IMR-90 (cell line): ENCODE results near the gene STKLD1. TPM values are rescaled to one million over a fixed set of nuclear protein-coding genes. Genes with fewer than 3 reads are reported as not detected.

ENCODE experiments used
- ATAC-seq: fragments of 200-7000 bp; cut with Tn5 transposase; 2 replicates; pipeline ENCODE4 v1.9.1; 2020; ENCODE audit warnings: low read depth, mild to moderate bottlenecking, moderate library complexity
- BruUV-seq: library from RNA; stranded (reverse); fragments of 400-500 nt; replicated peaks from 2 replicates; lab custom pipeline; 2021; lab: Mats Ljungman, UMichigan
- CTCF ChIA-PET: fragments of 300-600 bp; formaldehyde crosslinking; extraction: SDS; loops from one replicate; lab custom pipeline; 2021; ENCODE audit warnings: antibody characterized with exemption; lab: Yijun Ruan, JAX
- POLR2A ChIA-PET: fragments of 300-600 bp; sonication (Branson Sonifier 250); formaldehyde crosslinking; loops from one replicate; lab custom pipeline; 2022; ENCODE audit warnings: antibody characterized with exemption; ENCODE audit not compliant: unreplicated experiment; lab: Charles Lee
- DNase-seq: peaks from one replicate; pipeline ENCODE4 v3.0.0; 2013
- H2AFZ ChIP-seq: replicated peaks from 2 replicates; pipeline ENCODE3; 2013; ENCODE audit warnings: low read length, mild to moderate bottlenecking; ENCODE audit not compliant: poor library complexity
- H2AK5ac ChIP-seq: 2 replicates; pipeline ENCODE4 v1.6.1; 2013; ENCODE audit warnings: low read depth, low read length, inconsistent platforms
- H2AK9ac ChIP-seq: replicated peaks from 2 replicates; pipeline ENCODE3; 2013; ENCODE audit warnings: mild to moderate bottlenecking, low read depth, low read length, moderate library complexity; ENCODE audit not compliant: poor library complexity
- H2BK120ac ChIP-seq: 2 replicates; pipeline ENCODE4 v1.6.1; 2013; ENCODE audit warnings: low read depth, low read length, inconsistent platforms
- H2BK15ac ChIP-seq: 3 replicates; pipeline ENCODE4 v1.6.1; 2013; ENCODE audit warnings: low read depth, low read length, inconsistent platforms
- H2BK20ac ChIP-seq: 2 replicates; pipeline ENCODE4 v1.6.1; 2013; ENCODE audit warnings: low read depth, mild to moderate bottlenecking, inconsistent platforms, low read length, moderate library complexity
- H2BK5ac ChIP-seq: 2 replicates; pipeline ENCODE4 v1.6.1; 2013; ENCODE audit warnings: mild to moderate bottlenecking, low read depth, low read length, inconsistent platforms; ENCODE audit not compliant: poor library complexity, severe bottlenecking
- H3K14ac ChIP-seq: replicated peaks from 2 replicates; pipeline ENCODE4 v1.6.1; 2013; ENCODE audit warnings: low read depth, low read length, inconsistent platforms
- H3K18ac ChIP-seq: 2 replicates; pipeline ENCODE4 v1.6.1; 2013; ENCODE audit warnings: low read depth, low read length, control low read depth
- H3K23ac ChIP-seq: 2 replicates; pipeline ENCODE4 v1.6.1; 2013; ENCODE audit warnings: low read depth, low read length, inconsistent platforms
- H3K27ac ChIP-seq: 2 replicates; pipeline ENCODE4 v1.5.1; 2013; ENCODE audit warnings: mild to moderate bottlenecking, control low read depth, low read length; ENCODE audit not compliant: insufficient read depth
- H3K27me3 ChIP-seq: 2 replicates; pipeline ENCODE4 v1.6.1; 2013; ENCODE audit warnings: low read length; ENCODE audit not compliant: control insufficient read depth, insufficient read depth
- H3K36me3 ChIP-seq: 2 replicates; pipeline ENCODE4 v1.6.1; 2013; ENCODE audit warnings: low read length, mixed read lengths; ENCODE audit not compliant: control insufficient read depth, insufficient read depth
- H3K4ac ChIP-seq: 2 replicates; pipeline ENCODE4 v1.6.1; 2013; ENCODE audit warnings: low read depth, low read length, inconsistent platforms
- H3K4me1 ChIP-seq: 2 replicates; pipeline ENCODE4 v1.6.1; 2013; ENCODE audit warnings: low read length, mixed read lengths; ENCODE audit not compliant: control insufficient read depth, insufficient read depth
- H3K4me2 ChIP-seq: 2 replicates; pipeline ENCODE4 v1.6.1; 2013; ENCODE audit warnings: low read depth, mild to moderate bottlenecking, control low read depth, low read length, moderate library complexity
- H3K4me3 ChIP-seq: 2 replicates; pipeline ENCODE4 v1.5.1; 2013; ENCODE audit warnings: low read depth, mild to moderate bottlenecking, control low read depth, low read length, moderate library complexity; ENCODE audit not compliant: insufficient read depth
- H3K56ac ChIP-seq: 2 replicates; pipeline ENCODE4 v1.6.1; 2013; ENCODE audit warnings: low read length, inconsistent platforms; ENCODE audit not compliant: insufficient read depth; ENCODE audit errors: extremely low read depth
- H3K79me1 ChIP-seq, 2 experiments: 2 replicates each; pipeline ENCODE4 v1.6.1; 2013; ENCODE audit warnings: low read length in 2 of 2, inconsistent platforms in 1 of 2, low read depth in 1 of 2
- H3K9ac ChIP-seq: 2 replicates; pipeline ENCODE4 v1.6.1; 2013; ENCODE audit warnings: low read depth, low read length, control low read depth
- H3K9me1 ChIP-seq: 2 replicates; pipeline ENCODE4 v1.6.1; 2013; ENCODE audit warnings: low read length, inconsistent platforms; ENCODE audit not compliant: insufficient read depth
- H3K9me3 ChIP-seq: 2 replicates; pipeline ENCODE4 v1.6.1; 2013; ENCODE audit warnings: low read length; ENCODE audit not compliant: control insufficient read depth, insufficient read depth
- H4K20me1 ChIP-seq: 2 replicates; pipeline ENCODE4 v1.6.1; 2013; ENCODE audit warnings: low read length, inconsistent platforms; ENCODE audit not compliant: insufficient read depth
- H4K5ac ChIP-seq: 2 replicates; pipeline ENCODE4 v1.6.1; 2013; ENCODE audit warnings: mild to moderate bottlenecking, low read depth, low read length, control low read depth
- H4K8ac ChIP-seq, 2 experiments: 2 replicates each; pipeline ENCODE4 v1.6.1; 2013; ENCODE audit warnings: low read depth in 2 of 2, low read length in 2 of 2, control low read depth in 1 of 2, inconsistent platforms in 1 of 2
- H4K91ac ChIP-seq: 2 replicates; pipeline ENCODE4 v1.6.1; 2013; ENCODE audit warnings: low read depth, low read length, inconsistent platforms; ENCODE audit not compliant: insufficient read depth
- FOS ChIP-seq: fragments of 150-350 bp; IDR thresholded peaks from 2 replicates; pipeline ENCODE4 v1.6.1; 2016; ENCODE audit warnings: low read depth, low read length
- MXI1 ChIP-seq: IDR thresholded peaks from 2 replicates; pipeline ENCODE4 v1.6.1; 2012; ENCODE audit warnings: low read depth, mild to moderate bottlenecking, low read length, moderate library complexity, borderline replicate concordance
- RCOR1 ChIP-seq: IDR thresholded peaks from 2 replicates; pipeline ENCODE4 v1.6.1; 2012; ENCODE audit warnings: mild to moderate bottlenecking, low read length, improper control_type of control experiment; ENCODE audit not compliant: insufficient replicate concordance
- RFX5 ChIP-seq: IDR thresholded peaks from 2 replicates; pipeline ENCODE4 v1.8.0; 2012; ENCODE audit warnings: low read depth, mild to moderate bottlenecking, low read length, moderate library complexity
- WGBS, 2 experiments: methylation state at CpG; one replicate each; pipeline versions ENCODE4 v1.1.5 to v1.1.7; 2013; ENCODE audit warnings: missing lambda C conversion rate in 2 of 2; ENCODE audit not compliant: insufficient read length in 1 of 2; ENCODE audit errors: extremely low coverage in 2 of 2; 5-methylcytosine and 5-hydroxymethylcytosine counted together
- dilution Hi-C: fragments of 300-500 bp; cut with HindIII; formaldehyde crosslinking; loops from one replicate; pipeline ENCODE4 v1.14.3; 2018; ENCODE audit warnings: low sequenced_read_pairs; ENCODE audit not compliant: unreplicated experiment
- in situ Hi-C: fragments of 300-500 bp; cut with MboI; formaldehyde crosslinking; loops from 3 replicates; pipeline ENCODE4 v1.14.3; 2019; ENCODE audit warnings: low sequenced_read_pairs, inconsistent platforms, mixed read lengths
- intact Hi-C: fragments of 100-400 bp; cut with micrococcal nuclease; formaldehyde crosslinking; loops from 2 replicates; pipeline ENCODE4 v1.10.0; 2022
- polyA plus RNA-seq, 3 experiments: library from polyadenylated mRNA; depleted of rRNA; stranded (reverse); fragments of >200 nt; gene quantifications; 2 replicates each; pipeline ENCODE4 v1.2.3, GENCODE V29; 2012; ENCODE audit warnings: low replicate concordance in 1 of 3
- total RNA-seq: library from RNA; depleted of rRNA; stranded (reverse); fragments of >200 nt; gene quantifications from 2 replicates; pipeline ENCODE4 v1.2.3, GENCODE V29; 2012
- TF ChIP-seq, protein P1 (sequence below): fragments of 150-350 bp; IDR thresholded peaks from 2 replicates; pipeline ENCODE4 v1.6.1; 2017; ENCODE audit warnings: mild to moderate bottlenecking, antibody characterized with exemption, low read length, low read depth

STKLD1 gene
- total and polyA plus RNA-seq, 2 of the 4 experiments (the other 2 are of a cell fraction), result 0.54 to 0.65 TPM

DNA sequence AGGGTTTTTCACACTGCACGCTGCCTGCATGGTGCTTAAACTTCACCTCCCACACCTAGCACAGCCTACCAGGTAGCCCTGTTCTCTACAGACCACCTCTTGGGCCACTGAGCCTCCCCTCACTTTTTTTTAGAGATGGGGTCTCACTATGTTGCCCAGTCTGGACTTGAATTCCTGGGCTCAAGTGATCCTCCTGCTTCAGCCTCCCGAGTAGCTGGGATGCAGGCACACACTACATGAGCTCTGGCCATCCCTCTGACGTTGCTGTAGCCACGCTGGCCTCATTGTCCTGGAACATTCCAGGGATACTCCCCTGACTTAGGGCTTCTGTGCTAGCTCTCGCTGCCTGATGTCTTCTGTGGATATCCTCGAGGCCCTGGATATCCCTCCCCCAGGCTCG lies 76.4 kb downstream of the STKLD1 start:
- Histone ChIP-seq H3K4me1 (no peaks in the 10 kb centered on the region), H2BK15ac (no peak overlapping the region), H3K4ac (no peak overlapping the region), H3K79me1 (no peaks in the 10 kb centered on the region), H3K4me3 (no peak overlapping the region), H3K23ac (no peak overlapping the region), H3K4me2 (no peak overlapping the region), H3K27ac (no peak overlapping the region), H2BK5ac (no peak overlapping the region), H4K8ac (no peak overlapping the region), H2AK5ac (no peak overlapping the region), H2BK20ac (no peak overlapping the region), H3K9me3 (no peaks in the 10 kb centered on the region), H2AFZ (no peak overlapping the region), H3K27me3 (no peaks in the 10 kb centered on the region), H3K56ac (no peak overlapping the region), H4K5ac (no peak overlapping the region), H2AK9ac (no peak overlapping the region), H2BK120ac (no peak overlapping the region), H4K20me1 (no peaks in the 10 kb centered on the region; the same call in 1 of the 2 replicates), H4K91ac (no peak overlapping the region), H3K14ac (no peak overlapping the region), H3K9me1 (no peaks in the 10 kb centered on the region), H3K36me3 (no peaks in the 10 kb centered on the region), H3K9ac (no peak overlapping the region), H3K18ac (no peak overlapping the region)
- no peak for ATAC-seq
- no peak for DNase-seq
- in situ Hi-C loops (no loop called here), intact Hi-C loops (no loop called here), dilution Hi-C loops (no loop called here)
- ChIA-PET CTCF (no interaction called here), POLR2A (no interaction called here)
- no CpG with 5 or more reads among the region's 7 CpGs for WGBS, 2 experiments
- TF ChIP-seq MXI1, result no peak
- TF ChIP-seq, protein P1, sequence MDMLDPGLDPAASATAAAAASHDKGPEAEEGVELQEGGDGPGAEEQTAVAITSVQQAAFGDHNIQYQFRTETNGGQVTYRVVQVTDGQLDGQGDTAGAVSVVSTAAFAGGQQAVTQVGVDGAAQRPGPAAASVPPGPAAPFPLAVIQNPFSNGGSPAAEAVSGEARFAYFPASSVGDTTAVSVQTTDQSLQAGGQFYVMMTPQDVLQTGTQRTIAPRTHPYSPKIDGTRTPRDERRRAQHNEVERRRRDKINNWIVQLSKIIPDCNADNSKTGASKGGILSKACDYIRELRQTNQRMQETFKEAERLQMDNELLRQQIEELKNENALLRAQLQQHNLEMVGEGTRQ, result no peak
- TF ChIP-seq RFX5, result no peak
- TF ChIP-seq RCOR1, result no peak
- no peak for TF ChIP-seq FOS
- no TSS peak for BruUV-seq
